AG09319 (cell line): ENCODE data around the gene HDGF.

Experiments
- DNase-seq: peaks from one replicate; pipeline ENCODE4 v3.0.0-alpha.2; 2010; ENCODE audit warnings: low read depth; ENCODE audit errors: extremely low read depth
- CTCF ChIP-seq: IDR thresholded peaks from 2 replicates; pipeline ENCODE4 v1.5.1; 2011; ENCODE audit warnings: low read depth, mild to moderate bottlenecking, inconsistent platforms, low read length, moderate library complexity

Gene HDGF

DNA sequence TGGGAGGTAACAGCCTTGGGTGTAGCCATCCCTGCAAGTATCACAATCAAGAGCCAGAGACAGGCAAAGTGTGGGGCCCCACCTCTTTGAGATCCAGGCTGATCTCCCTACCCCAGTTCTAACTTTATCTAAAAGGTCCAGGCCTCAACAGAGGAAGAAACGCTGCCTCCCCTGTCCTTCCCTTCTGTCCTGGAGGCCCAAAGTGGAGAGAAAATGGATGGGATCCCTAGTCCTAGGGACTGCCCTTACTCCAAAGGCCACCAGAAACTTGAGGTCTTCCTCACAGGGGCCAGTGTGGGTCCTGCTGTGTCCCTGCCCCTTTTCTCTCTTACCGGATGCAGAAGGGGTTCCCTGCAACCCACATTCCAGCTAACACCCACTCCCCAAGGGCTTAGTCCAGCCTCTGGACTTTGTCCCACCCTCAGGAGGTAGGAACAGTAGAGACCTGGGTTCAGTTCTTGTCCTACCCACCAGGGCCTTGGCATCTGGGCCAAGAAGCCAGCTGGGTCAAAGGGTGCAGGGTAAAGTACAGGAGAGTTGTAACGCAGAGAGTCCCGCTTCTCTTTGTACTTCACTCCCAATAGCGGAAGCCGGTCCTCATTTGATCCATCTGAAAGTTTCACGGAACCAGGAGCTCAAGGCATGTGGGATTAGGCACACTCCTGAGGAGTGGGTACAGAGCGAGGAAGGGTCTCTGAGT is 1.9 kb downstream of the HDGF start:
- no peak for TF ChIP-seq CTCF
- DNase-seq: no peak

DNA sequence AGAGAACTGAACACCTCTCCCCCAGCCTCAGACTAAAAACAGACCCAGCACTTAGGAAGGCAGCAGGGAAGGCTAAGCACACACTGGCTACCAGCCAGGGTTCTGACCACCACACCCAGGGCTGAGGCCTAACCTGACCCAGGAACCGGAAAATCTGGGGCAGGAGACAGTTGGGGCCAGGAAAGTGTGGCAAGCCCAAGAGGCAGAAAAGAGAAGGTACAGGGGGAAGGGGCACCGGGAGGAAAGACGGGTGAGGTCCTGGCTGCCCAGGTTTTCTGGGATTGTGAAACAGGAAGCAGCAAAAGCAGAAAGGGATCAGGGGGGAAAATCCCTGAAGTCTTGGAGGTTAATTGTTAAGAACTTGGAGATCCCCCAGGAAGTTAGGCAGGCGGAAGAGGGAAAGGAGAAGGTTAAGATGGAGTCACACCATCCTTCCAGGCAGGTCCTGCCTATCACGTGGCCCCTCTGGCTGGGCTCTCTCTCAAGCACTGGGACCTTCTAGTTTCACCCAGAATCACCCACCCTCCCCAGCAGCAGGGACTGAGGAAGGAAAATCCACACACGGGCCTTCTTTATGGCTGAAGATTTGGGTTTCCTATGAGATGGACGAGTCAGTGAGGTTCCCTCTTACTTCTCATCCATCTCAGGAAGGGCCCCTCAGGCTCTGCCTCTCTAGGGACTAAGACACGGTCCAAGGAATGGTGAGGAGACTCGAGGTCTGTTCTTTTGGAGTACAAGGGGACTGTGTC is 2.6 kb downstream of the HDGF start:
- no peak for TF ChIP-seq CTCF
- DNase-seq: no peak

DNA sequence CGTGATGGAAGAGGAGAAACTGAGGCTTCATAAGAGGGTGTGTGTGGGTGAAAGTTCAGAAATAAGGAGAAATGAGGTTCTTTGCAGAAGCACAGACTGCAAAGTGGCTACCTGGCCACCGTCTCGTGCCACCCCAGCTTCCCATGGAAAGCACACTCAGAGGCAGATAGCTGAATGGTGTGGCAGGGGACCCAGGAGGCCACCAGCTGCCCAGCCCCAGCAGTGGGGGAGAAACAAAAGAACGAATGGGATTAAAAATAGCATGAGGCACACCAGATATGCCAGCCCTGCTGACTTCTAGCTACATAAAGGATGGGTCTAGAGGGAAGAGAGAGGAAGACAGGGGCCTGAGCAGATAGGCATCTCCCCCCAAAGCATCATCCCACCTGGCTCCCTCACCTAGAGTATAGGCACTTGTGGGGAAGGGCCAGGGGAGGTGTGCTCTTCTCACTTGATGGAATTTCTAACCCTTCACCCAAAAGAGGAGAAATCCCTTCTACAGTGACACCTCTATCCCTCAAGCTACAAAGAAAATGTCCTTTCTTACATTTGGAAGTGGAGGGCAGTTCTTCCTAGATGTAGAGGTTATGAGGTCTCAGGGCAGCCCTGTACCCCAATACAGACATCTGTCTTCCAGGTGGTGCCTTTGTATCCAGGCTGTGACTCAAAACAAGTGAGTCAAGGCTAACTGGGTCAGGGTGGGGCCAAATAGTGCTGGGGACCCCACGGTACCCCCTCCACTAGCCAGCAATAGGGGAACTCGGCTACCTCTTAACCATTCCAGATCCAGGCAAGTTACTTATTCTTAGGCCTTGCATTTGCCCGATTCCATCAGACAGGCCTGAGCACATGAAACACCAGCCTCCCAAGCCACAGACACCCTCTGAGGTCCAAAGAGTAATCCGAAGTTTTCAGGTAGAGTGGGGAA is 3.5 kb downstream of the HDGF start:
- no peak for DNase-seq
- no peak for TF ChIP-seq CTCF

DNA sequence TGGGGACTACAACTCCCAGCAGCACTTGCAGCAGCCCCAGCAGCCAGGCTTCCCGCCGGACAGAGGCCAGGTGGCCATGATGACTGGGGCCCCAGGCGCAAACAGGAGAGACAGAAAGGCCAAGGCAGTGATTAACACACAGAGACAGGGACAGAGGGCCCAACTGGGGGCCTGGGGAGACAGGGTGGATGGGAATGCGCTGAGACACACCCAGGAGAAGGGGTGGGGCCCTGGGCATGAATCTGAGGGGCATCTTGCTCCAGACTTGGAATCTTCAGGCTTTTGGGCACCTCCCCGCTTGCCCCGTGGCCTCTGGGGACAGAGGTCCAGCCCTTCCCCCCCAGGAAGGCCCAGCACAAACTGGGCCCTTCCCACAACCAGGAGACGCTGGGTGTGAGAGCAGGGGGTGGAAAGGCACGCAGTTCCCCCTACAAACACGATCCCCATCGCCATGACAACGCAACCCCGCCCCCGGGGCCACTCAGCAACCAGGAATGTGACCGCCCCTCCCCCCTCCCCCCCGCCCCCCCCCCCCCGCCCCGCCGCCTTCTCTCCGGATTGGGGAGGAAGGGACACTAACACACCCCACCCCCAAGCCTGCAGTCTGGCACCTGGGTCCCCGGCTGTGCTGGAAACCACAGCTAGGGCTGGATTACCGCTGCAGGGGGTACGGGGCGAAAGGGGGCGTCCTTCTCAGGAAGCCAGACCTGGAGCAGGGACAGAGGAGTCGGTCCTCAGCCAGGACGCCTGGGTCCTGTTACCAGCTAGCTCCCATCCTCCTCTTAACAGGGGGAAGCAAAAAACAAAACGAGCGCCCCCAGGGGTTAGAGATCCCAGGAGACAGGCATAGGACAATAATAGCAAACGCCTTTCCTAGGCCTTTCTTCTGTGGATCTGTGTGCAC is 4.5 kb downstream of the HDGF start:
- peak; percentile 93 for DNase-seq
- peak; percentile 16 for TF ChIP-seq CTCF

DNA sequence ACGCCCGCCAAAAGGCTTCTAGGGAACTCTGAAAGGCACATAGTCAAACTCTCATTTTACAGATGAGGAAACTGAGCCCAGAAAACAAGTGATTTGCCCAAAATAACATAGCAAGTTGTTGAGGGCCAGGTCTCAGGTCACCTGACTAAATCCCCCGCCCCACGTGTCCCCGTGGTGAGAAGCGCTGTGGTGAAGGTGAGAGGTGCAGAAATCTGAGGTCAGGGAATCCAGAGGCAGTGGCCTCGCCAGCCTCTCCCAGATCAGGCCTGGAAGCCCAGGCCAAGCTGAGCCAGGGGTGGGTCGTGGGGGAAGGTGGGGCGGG is 5.1 kb downstream of the HDGF start:
- no peak for TF ChIP-seq CTCF
- no peak for DNase-seq

- TF ChIP-seq CTCF: no peak
- no peak for DNase-seq
These were observed 5.6 kb downstream of the HDGF start for GRCh38 chr1:156745881-156746280.
